ENCODE data around the gene SUCLG2.

Gene SUCLG2

GRCh38 chr3:67654099-67654843, at the start of gene SUCLG2:
SUCLG2 (minus strand) TSS chr3:67654612; CDS start chr3:67654586, 26 bp downstream.
- peak; percentile 43 for DNase-seq

GRCh38 chr3:67700596-67700995, 46.2 kb upstream of the SUCLG2 start:
- no peak for DNase-seq

GRCh38 chr3:67699882-67700281, 45.5 kb upstream of the SUCLG2 start:
- DNase-seq = no peak

- DNase-seq = no peak
Measured at GRCh38 chr3:67692621-67693020, 38.2 kb upstream of the SUCLG2 start.

GRCh38 chr3:67691926-67692325, 37.5 kb upstream of the SUCLG2 start:
- DNase-seq = no peak

GRCh38 chr3:67691207-67691606, 36.8 kb upstream of the SUCLG2 start:
- no peak for DNase-seq

- DNase-seq = no peak
Measured at GRCh38 chr3:67689806-67690205, 35.4 kb upstream of the SUCLG2 start.

- DNase-seq = no peak
Measured at GRCh38 chr3:67688231-67688630, 33.8 kb upstream of the SUCLG2 start.

- no peak for DNase-seq
Measured at GRCh38 chr3:67686069-67686468, 31.7 kb upstream of the SUCLG2 start.

GRCh38 chr3:67685499-67685898, 31.1 kb upstream of the SUCLG2 start:
- DNase-seq = no peak

GRCh38 chr3:67684211-67684610, 29.8 kb upstream of the SUCLG2 start:
- DNase-seq = no peak

- DNase-seq = no peak
Measured at GRCh38 chr3:67683522-67683921, 29.1 kb upstream of the SUCLG2 start.

- no peak for DNase-seq
Measured at GRCh38 chr3:67678665-67679064, 24.3 kb upstream of the SUCLG2 start.

- no peak for DNase-seq
Measured at GRCh38 chr3:67674055-67674454, 19.6 kb upstream of the SUCLG2 start.

GRCh38 chr3:67662733-67663132, 8.3 kb upstream of the SUCLG2 start:
- no peak for DNase-seq

- no peak for DNase-seq
Measured at GRCh38 chr3:67661089-67661488, 6.7 kb upstream of the SUCLG2 start.

GRCh38 chr3:67657192-67657591, 2.8 kb upstream of the SUCLG2 start:
- DNase-seq = no peak

- DNase-seq = no peak
Measured at GRCh38 chr3:67656614-67657013, 2.2 kb upstream of the SUCLG2 start.

GRCh38 chr3:67655364-67656121, 1.1 kb upstream of the SUCLG2 start:
- DNase-seq = no peak

GRCh38 chr3:67654844-67655177, 399 bp upstream of the SUCLG2 start:
- DNase-seq = no peak

GRCh38 chr3:67653425-67654098, 850 bp downstream of the SUCLG2 start:
- DNase-seq = no peak

GRCh38 chr3:67650084-67650483, 4.3 kb downstream of the SUCLG2 start:
- DNase-seq = no peak

- no peak for DNase-seq
Measured at GRCh38 chr3:67649681-67650080, 4.7 kb downstream of the SUCLG2 start.

- DNase-seq = no peak
Measured at GRCh38 chr3:67648701-67649100, 5.7 kb downstream of the SUCLG2 start.
